GM06990 (cell line): ENCODE measurements around the gene DMD.

ENCODE experiments used
- DNase-seq: peaks from one replicate; pipeline ENCODE4 v3.0.0-alpha.2; 2011; ENCODE audit not compliant: insufficient read length; ENCODE audit errors: extremely low read depth
- H3K27me3 ChIP-seq: replicated peaks from 2 replicates; pipeline ENCODE4 v1.6.0; 2011; ENCODE audit warnings: low read length; ENCODE audit not compliant: control insufficient read depth, insufficient read depth
- H3K36me3 ChIP-seq: 2 replicates; pipeline ENCODE4 v1.5.1; 2011; ENCODE audit warnings: low read length; ENCODE audit not compliant: control insufficient read depth, insufficient read depth
- H3K4me3 ChIP-seq: replicated peaks from 2 replicates; pipeline ENCODE4 v1.5.1; 2011; ENCODE audit warnings: low read depth, mild to moderate bottlenecking, control low read depth, low read length
- CTCF ChIP-seq: IDR thresholded peaks from 2 replicates; pipeline ENCODE4 v1.5.1; 2011; ENCODE audit warnings: low read length, control low read depth, mild to moderate bottlenecking, inconsistent platforms; ENCODE audit not compliant: insufficient read depth, poor library complexity, severe bottlenecking

The DMD gene

GRCh38 chrX:31138124-31138523 lies 2073.2 kb downstream of the DMD start:
- H3K4me3 ChIP-seq = no peak overlapping the region
- TF ChIP-seq CTCF = no peak
- H3K36me3 ChIP-seq = no peaks in the 10 kb centered on the region; the same call in none of the 2 replicates
- DNase-seq = no peak
- no peaks in the 10 kb centered on the region for H3K27me3 ChIP-seq

- Histone ChIP-seq H3K4me3 (no peak overlapping the region), H3K36me3 (no peaks in the 10 kb centered on the region; the same call in 1 of the 2 replicates), H3K27me3 (no peaks in the 10 kb centered on the region)
- no peak for TF ChIP-seq CTCF
- DNase-seq = peak; percentile 82
Observed at GRCh38 chrX:31136144-31136611, 2075.2 kb downstream of the DMD start.

- Histone ChIP-seq H3K27me3 (no peaks in the 10 kb centered on the region), H3K4me3 (no peak overlapping the region), H3K36me3 (no peaks in the 10 kb centered on the region; the same call in 1 of the 2 replicates)
- no peak for DNase-seq
- TF ChIP-seq CTCF = no peak
Observed at GRCh38 chrX:31132821-31133241, 2078.5 kb downstream of the DMD start.

- no peak overlapping the region for H3K4me3 ChIP-seq
- no peaks in the 10 kb centered on the region for H3K27me3 ChIP-seq
- TF ChIP-seq CTCF = no peak
- no peak for DNase-seq
- no peaks in the 10 kb centered on the region; the same call in 1 of the 2 replicates for H3K36me3 ChIP-seq
Observed at GRCh38 chrX:31130457-31131220, 2080.7 kb downstream of the DMD start.

GRCh38 chrX:31128855-31129254 lies 2082.5 kb downstream of the DMD start:
- H3K36me3 ChIP-seq = no peaks in the 10 kb centered on the region; the same call in 1 of the 2 replicates
- DNase-seq = no peak
- no peaks in the 10 kb centered on the region for H3K27me3 ChIP-seq
- TF ChIP-seq CTCF = no peak
- no peak overlapping the region for H3K4me3 ChIP-seq
